Neuronal stem cell (in vitro differentiated cells): ENCODE measurements around the gene GFOD2.

ENCODE experiments used
- DNase-seq: peaks from one replicate; pipeline ENCODE4 v3.0.0-alpha.2; 2013; ENCODE audit warnings: low spot score
- H2AFZ ChIP-seq: one replicate; pipeline ENCODE4 v1.6.1; 2013; ENCODE audit warnings: mild to moderate bottlenecking, low read length, inconsistent platforms
- H2AK5ac ChIP-seq: 2 replicates; pipeline ENCODE4 v1.6.1; 2013; ENCODE audit warnings: low read depth, mild to moderate bottlenecking, inconsistent platforms, low read length, moderate library complexity, mixed read lengths
- H2BK120ac ChIP-seq: 2 replicates; pipeline ENCODE4 v1.6.1; 2013; ENCODE audit warnings: low read depth, mild to moderate bottlenecking, inconsistent platforms, low read length, moderate library complexity, mixed read lengths
- H2BK12ac ChIP-seq: one replicate; pipeline ENCODE4 v1.6.1; 2013; ENCODE audit warnings: low read length, inconsistent platforms
- H2BK15ac ChIP-seq: 2 replicates; pipeline ENCODE4 v1.6.1; 2013; ENCODE audit warnings: mild to moderate bottlenecking, low read length, inconsistent platforms, mixed read lengths
- H2BK5ac ChIP-seq: one replicate; pipeline ENCODE4 v1.6.1; 2013; ENCODE audit warnings: inconsistent platforms, mild to moderate bottlenecking, low read length, moderate library complexity
- H3K14ac ChIP-seq: one replicate; pipeline ENCODE4 v1.6.1; 2013; ENCODE audit warnings: low read length, inconsistent platforms
- H3K18ac ChIP-seq: 2 replicates; pipeline ENCODE4 v1.6.1; 2013; ENCODE audit warnings: low read length, inconsistent platforms
- H3K23ac ChIP-seq: 2 replicates; pipeline ENCODE4 v1.6.1; 2013; ENCODE audit warnings: low read depth, mild to moderate bottlenecking, mixed read lengths, low read length, inconsistent platforms; ENCODE audit not compliant: poor library complexity
- H3K27ac ChIP-seq: replicated peaks from 3 replicates; pipeline ENCODE4 v1.5.1; 2013; ENCODE audit warnings: low read length, inconsistent platforms
- H3K27me3 ChIP-seq, 3 experiments: 2 replicates each; pipeline ENCODE4 v1.6.1; 2013; ENCODE audit warnings: low read length in 3 of 3, mild to moderate bottlenecking in 2 of 3, inconsistent platforms in 1 of 3, low read depth in 1 of 3, mixed read lengths in 1 of 3, moderate library complexity in 1 of 3; ENCODE audit not compliant: control insufficient read depth in 3 of 3, insufficient read depth in 3 of 3
- H3K36me3 ChIP-seq, 2 donors: replicated peaks in 1 of 2; 2 replicates each; pipeline ENCODE4 v1.6.1; 2013; ENCODE audit warnings: low read length in 2 of 2; ENCODE audit not compliant: control insufficient read depth in 2 of 2, insufficient read depth in 2 of 2
- H3K4ac ChIP-seq: 2 replicates; pipeline ENCODE4 v1.6.1; 2013; ENCODE audit warnings: inconsistent platforms, mild to moderate bottlenecking, low read length, moderate library complexity
- H3K4me1 ChIP-seq, 2 donors: 1 replicate in 1 of 2; 2 replicates in 1 of 2; pipeline ENCODE4 v1.6.1; 2013; ENCODE audit warnings: low read length in 2 of 2, low read depth in 1 of 2; ENCODE audit not compliant: control insufficient read depth in 2 of 2, insufficient read depth in 1 of 2
- H3K4me2 ChIP-seq: one replicate; pipeline ENCODE4 v1.6.1; 2013; ENCODE audit warnings: mild to moderate bottlenecking, low read length, inconsistent platforms; ENCODE audit not compliant: insufficient read depth, poor library complexity, severe bottlenecking
- H3K4me3 ChIP-seq, 2 donors: 2 replicates each; pipeline ENCODE4 v1.5.1; 2013; ENCODE audit warnings: low read length in 2 of 2, mild to moderate bottlenecking in 2 of 2, inconsistent platforms in 1 of 2, moderate library complexity in 1 of 2
- H3K79me1 ChIP-seq: one replicate; pipeline ENCODE4 v1.6.1; 2013; ENCODE audit warnings: low read depth, mild to moderate bottlenecking, inconsistent platforms, low read length, moderate library complexity
- H3K9ac ChIP-seq: one replicate; pipeline ENCODE4 v1.6.1; 2013; ENCODE audit warnings: mild to moderate bottlenecking, low read depth, low read length, inconsistent platforms; ENCODE audit not compliant: poor library complexity
- H3K9me3 ChIP-seq, 2 donors: replicated peaks in 1 of 2; 2 replicates each; pipeline versions ENCODE3 to v1.6.1; 2013; ENCODE audit warnings: low read length in 2 of 2, mild to moderate bottlenecking in 2 of 2, inconsistent platforms in 1 of 2, low read depth in 1 of 2, mixed read lengths in 1 of 2, moderate library complexity in 1 of 2; ENCODE audit not compliant: control insufficient read depth in 2 of 2, insufficient read depth in 1 of 2
- H4K8ac ChIP-seq: one replicate; pipeline ENCODE4 v1.6.1; 2013; ENCODE audit warnings: low read depth, mild to moderate bottlenecking, inconsistent platforms, low read length, moderate library complexity
- H4K91ac ChIP-seq: one replicate; pipeline ENCODE4 v1.6.1; 2013; ENCODE audit warnings: low read length, low read depth, mild to moderate bottlenecking, inconsistent platforms; ENCODE audit not compliant: poor library complexity
- WGBS, 2 donors: extraction: QIAGEN DNeasy Blood & Tissue Kit; methylation state at CpG; one replicate each; pipeline ENCODE4 v1.1.7; 2013; ENCODE audit warnings: missing lambda C conversion rate in 2 of 2, mixed read lengths in 1 of 2; ENCODE audit not compliant: insufficient read length in 2 of 2, insufficient replicate concordance in 1 of 2; ENCODE audit errors: extremely low coverage in 2 of 2; 5-methylcytosine and 5-hydroxymethylcytosine counted together

GFOD2 gene

DNA sequence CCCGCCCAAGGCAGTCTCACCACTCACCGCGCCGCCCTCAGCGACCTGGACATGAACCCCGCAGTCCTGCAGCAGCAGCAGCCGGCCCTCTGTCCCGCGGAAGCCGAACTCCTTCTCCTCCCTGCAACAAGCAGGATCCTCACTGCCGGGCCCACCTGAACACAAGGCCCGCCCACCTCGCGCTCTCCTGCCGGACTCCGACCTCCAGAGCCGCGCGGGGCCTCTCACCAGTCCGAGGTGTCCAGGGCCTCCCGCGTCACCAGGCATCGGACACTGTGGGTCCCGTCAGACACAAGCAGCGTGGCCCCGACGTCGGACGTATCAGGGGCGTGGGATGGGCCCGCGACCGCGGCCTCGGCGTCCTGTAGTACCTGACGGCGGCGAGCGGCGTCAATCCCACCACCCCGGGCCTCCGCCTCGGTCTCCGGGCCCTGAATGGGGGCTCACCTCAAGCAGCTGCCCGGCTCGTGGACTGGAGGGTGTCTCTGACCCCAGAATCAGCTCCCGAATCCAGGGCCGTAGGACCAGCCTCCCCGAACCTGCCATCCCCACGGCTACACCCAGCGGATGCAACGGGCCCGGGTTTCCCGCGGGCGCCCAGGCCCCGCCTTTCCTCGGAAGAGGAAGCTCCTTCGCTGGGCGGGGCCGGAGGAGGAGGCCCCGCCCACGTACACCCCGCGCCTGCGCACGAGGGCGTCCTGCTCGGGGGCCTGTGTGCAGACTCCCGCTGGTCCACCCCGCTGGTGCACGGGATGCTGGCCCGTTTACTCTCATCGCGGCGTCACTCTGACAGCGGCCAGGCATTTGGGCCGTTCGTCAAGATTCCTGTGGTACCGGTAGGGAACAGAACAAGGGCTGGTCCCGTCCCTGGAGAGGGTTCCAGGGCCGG, 59.2 kb downstream of the GFOD2 start, which contains the start of gene ACD:
TSS of gene ACD (minus strand) at position 586 of the 889 bp plus-strand sequence. CDS start at position 546, 40 bp downstream.
- peak within 1 kb of the TSS; percentile 70 to 93 for H3K4me3 ChIP-seq
- H3K4ac ChIP-seq = peak within 1 kb of the TSS; percentile 30
- H2BK5ac ChIP-seq = peak within 1 kb of the TSS; percentile 91
- DNase-seq = peak; percentile 96
- peak within 1 kb of the TSS; percentile 34 for H2BK12ac ChIP-seq
- H3K27ac ChIP-seq = peak within 1 kb of the TSS; percentile 51
- H3K4me2 ChIP-seq = peak within 1 kb of the TSS; percentile 93
- H3K9ac ChIP-seq = peak within 1 kb of the TSS; percentile 99
- H3K4me1 ChIP-seq = peaks cover 7 to 10% of the 10 kb centered on the region in 2 donors
- no CpG with 5 or more reads among the region's 83 CpGs for WGBS, 2 donors
- H2BK15ac ChIP-seq = peak within 1 kb of the TSS; percentile 64
- peaks cover 0 to 3% (median 1%) of the 10 kb centered on the region in 3 experiments for H3K27me3 ChIP-seq
- H2AK5ac ChIP-seq = peak within 1 kb of the TSS; percentile 81
- no peak within 1 kb of the TSS for H4K8ac ChIP-seq
- H3K14ac ChIP-seq = peak within 1 kb of the TSS; percentile 17
- H3K79me1 ChIP-seq = peaks cover 10% of the 10 kb centered on the region
- peaks cover 11 to 58% of the 10 kb centered on the region in 2 donors for H3K36me3 ChIP-seq
- H3K18ac ChIP-seq = peak within 1 kb of the TSS; percentile 97
- peak within 1 kb of the TSS; percentile 92 for H3K23ac ChIP-seq
- no peaks in the 10 kb centered on the region for H3K9me3 ChIP-seq
- H4K91ac ChIP-seq = no peak within 1 kb of the TSS
- H2AFZ ChIP-seq = peak within 1 kb of the TSS; percentile 88
- H2BK120ac ChIP-seq = peak within 1 kb of the TSS; percentile 84

DNA sequence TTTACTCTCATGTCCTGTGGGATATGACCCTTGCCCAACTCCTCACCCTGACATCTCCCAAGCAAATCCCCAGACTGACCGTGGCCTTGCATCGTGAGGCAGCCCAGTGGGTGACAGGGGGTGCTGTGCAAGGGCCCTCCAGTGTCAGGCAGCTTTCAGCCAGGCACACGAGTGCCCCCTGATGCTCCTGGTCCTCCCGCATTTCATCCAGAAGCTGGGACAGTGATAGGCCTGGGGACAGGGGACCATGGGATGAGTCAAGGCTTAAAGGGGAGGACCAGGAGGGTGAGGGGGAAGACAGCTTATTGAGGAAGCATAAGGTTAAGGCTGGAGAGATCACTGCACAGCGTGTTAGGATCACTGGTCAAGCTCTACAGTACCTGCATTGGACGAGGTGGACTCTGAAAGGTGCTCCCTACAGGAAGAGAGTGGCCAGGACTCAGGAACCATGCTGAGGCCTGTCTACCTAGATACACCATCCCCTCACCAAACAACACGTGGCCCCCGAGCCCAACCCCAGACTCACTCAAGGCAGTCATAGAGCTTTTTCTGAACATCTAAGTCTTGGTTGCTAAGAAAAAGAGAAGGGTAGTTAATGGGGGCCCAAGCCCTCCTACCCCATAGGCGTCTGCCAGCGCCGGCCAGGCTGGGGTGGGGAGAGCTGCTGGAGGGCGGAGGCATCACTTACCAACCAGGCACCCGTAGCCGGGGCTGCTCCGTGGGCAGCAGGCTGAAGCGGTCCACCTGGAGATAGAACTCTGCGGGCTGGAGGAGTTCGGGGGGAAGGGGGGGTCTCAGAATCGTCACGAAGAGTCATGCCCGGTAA, 60.1 kb downstream of the GFOD2 start:
- H4K91ac ChIP-seq = no peak overlapping the region
- H3K18ac ChIP-seq = peak overlapping the region; percentile 27
- H3K23ac ChIP-seq = peak overlapping the region; percentile 92
- peak overlapping the region; percentile 58 for H2AK5ac ChIP-seq
- no CpG with 5 or more reads among the region's 21 CpGs for WGBS, 2 donors
- H4K8ac ChIP-seq = no peak overlapping the region
- H3K9me3 ChIP-seq = peaks cover 0 to 2% of the 10 kb centered on the region in 2 donors
- H2BK120ac ChIP-seq = no peak overlapping the region
- H3K27me3 ChIP-seq = peaks cover 0 to 11% (median 10%) of the 10 kb centered on the region in 3 experiments
- H3K36me3 ChIP-seq = peaks cover 11 to 49% of the 10 kb centered on the region in 2 donors
- H3K4me2 ChIP-seq = peak overlapping the region; percentile 85
- no peak overlapping the region for H2BK12ac ChIP-seq
- H2BK5ac ChIP-seq = peak overlapping the region; percentile 91
- no peak overlapping the region for H3K14ac ChIP-seq
- DNase-seq = no peak
- H3K4me3 ChIP-seq = peak overlapping the region; percentile 70 to 93
- peaks cover 7 to 10% of the 10 kb centered on the region in 2 donors for H3K4me1 ChIP-seq
- H2BK15ac ChIP-seq = no peak overlapping the region
- H3K9ac ChIP-seq = peak overlapping the region; percentile 99
- no peak overlapping the region for H3K27ac ChIP-seq
- peak overlapping the region; percentile 88 for H2AFZ ChIP-seq
- H3K79me1 ChIP-seq = peaks cover 12% of the 10 kb centered on the region
- H3K4ac ChIP-seq = no peak overlapping the region

DNA sequence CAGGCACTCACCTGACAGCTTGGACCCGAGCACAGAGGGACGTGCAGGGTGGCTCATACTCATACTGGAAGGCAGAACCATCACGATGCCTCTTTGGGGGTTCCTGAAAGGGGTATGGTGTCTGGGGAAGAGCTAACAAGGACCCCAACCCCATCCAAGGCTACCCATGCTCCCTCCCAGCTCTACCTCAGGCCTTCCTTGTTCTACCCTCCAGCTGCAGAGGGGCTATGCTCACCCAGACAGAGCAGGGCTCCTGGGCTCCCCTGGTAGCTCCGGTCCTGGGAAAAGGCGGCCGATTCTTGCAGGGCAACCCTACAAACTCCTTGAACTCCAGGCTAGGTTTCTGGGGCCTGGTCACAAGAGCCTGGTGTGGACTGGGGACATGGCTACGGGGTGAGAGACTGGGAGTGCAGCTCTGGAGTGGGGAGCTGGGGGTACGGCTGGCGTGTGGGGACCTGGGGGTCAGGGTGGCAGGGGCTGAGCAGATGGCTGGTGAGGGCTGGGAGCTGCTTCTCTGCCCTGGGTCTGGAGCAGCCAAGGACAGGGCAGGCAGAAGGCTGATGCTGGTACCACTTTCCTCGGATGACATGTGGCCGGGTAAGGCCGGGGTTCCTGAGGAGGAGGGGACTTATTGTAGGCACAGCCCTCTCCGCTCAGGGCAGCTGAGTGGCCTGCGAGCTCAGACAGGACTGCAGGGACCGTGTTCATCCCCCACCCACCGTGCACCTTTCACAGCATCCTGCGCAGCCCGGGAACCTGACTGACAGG, 61.2 kb downstream of the GFOD2 start:
- H2BK120ac ChIP-seq = no peak overlapping the region

More for the DNA sequence above, 61.2 kb downstream of the GFOD2 start:
- peak overlapping the region in 1 of 2 donors; percentile 70 for H3K4me3 ChIP-seq
- H3K36me3 ChIP-seq = peaks cover 7 to 38% of the 10 kb centered on the region in 2 donors
- no peak overlapping the region for H4K91ac ChIP-seq
- no peak overlapping the region for H4K8ac ChIP-seq
- H3K27me3 ChIP-seq = peaks cover 3 to 22% (median 15%) of the 10 kb centered on the region in 3 experiments
- no CpG with 5 or more reads among the region's 18 CpGs for WGBS, 2 donors
- no peak for DNase-seq
- H2AFZ ChIP-seq = no peak overlapping the region
- H3K4ac ChIP-seq = no peak overlapping the region
- H3K9ac ChIP-seq = no peak overlapping the region
- H3K9me3 ChIP-seq = peaks cover 0 to 2% of the 10 kb centered on the region in 2 donors
- H3K23ac ChIP-seq = peak overlapping the region; percentile 34
- H3K4me2 ChIP-seq = no peak overlapping the region
- no peak overlapping the region for H3K27ac ChIP-seq
- peaks cover 10% of the 10 kb centered on the region in 2 donors for H3K4me1 ChIP-seq
- no peak overlapping the region for H2BK5ac ChIP-seq
- H2BK15ac ChIP-seq = no peak overlapping the region
- H2AK5ac ChIP-seq = no peak overlapping the region
- H3K18ac ChIP-seq = no peak overlapping the region
- H2BK12ac ChIP-seq = no peak overlapping the region
- no peak overlapping the region for H3K14ac ChIP-seq
- peaks cover 12% of the 10 kb centered on the region for H3K79me1 ChIP-seq
